GM23338 (cell line): ENCODE results near the gene MAD1L1. TPM values are rescaled to one million over a fixed set of nuclear protein-coding genes. Genes with fewer than 3 reads are reported as not detected.
"Not testable (repeated sequence)": the region's sequence is repeated elsewhere in the genome, so short reads cannot be mapped to it uniquely, and the experiment has no call there.

Experiments
- ATAC-seq: fragments of 200-7000 bp; cut with Tn5 transposase; 3 replicates; pipeline ENCODE4 v1.9.1; 2020
- DNase-seq: peaks from one replicate; pipeline ENCODE4 v3.0.0-alpha.2; 2015; ENCODE audit warnings: low spot score
- H2AFZ ChIP-seq: fragments of 200-600 bp; sonication (generic); 2 replicates; pipeline ENCODE4 v1.8.0; 2016; ENCODE audit warnings: antibody characterized with exemption, mild to moderate bottlenecking, moderate library complexity
- H3F3A ChIP-seq: fragments of 200-600 bp; sonication (generic); replicated peaks from 2 replicates; pipeline ENCODE4 v1.8.0; 2017; ENCODE audit warnings: antibody characterized with exemption, mixed run types, low read depth
- H3K27ac ChIP-seq: fragments of 200-600 bp; sonication (generic); 2 replicates; pipeline ENCODE4 v1.6.1; 2016; ENCODE audit warnings: low read depth
- H3K27me3 ChIP-seq: fragments of 200-600 bp; sonication (generic); 2 replicates; pipeline ENCODE4 v1.8.0; 2016; ENCODE audit warnings: mild to moderate bottlenecking, mixed run types, moderate library complexity; ENCODE audit not compliant: insufficient read depth
- H3K36me3 ChIP-seq: fragments of 200-600 bp; sonication (generic); 2 replicates; pipeline ENCODE4 v1.8.0; 2016; ENCODE audit warnings: mild to moderate bottlenecking; ENCODE audit not compliant: insufficient read depth
- H3K4me1 ChIP-seq: fragments of 200-600 bp; sonication (generic); 2 replicates; pipeline ENCODE4 v1.8.0; 2016; ENCODE audit warnings: mild to moderate bottlenecking, moderate library complexity; ENCODE audit not compliant: insufficient read depth
- H3K4me2 ChIP-seq: fragments of 200-600 bp; sonication (generic); 2 replicates; pipeline ENCODE4 v1.7.1; 2017; ENCODE audit warnings: mixed run types
- H3K4me3 ChIP-seq: fragments of 200-600 bp; sonication (generic); 2 replicates; pipeline ENCODE4 v1.6.1; 2016; ENCODE audit warnings: mixed run types
- H3K79me2 ChIP-seq: fragments of 200-600 bp; sonication (generic); replicated peaks from 2 replicates; pipeline ENCODE4 v1.8.0; 2017; ENCODE audit warnings: mild to moderate bottlenecking; ENCODE audit not compliant: insufficient read depth
- H3K9me2 ChIP-seq: fragments of 200-600 bp; sonication (generic); 2 replicates; pipeline ENCODE4 v1.8.0; 2017; ENCODE audit not compliant: insufficient read depth
- H4K20me1 ChIP-seq: fragments of 200-600 bp; sonication (generic); replicated peaks from 2 replicates; pipeline ENCODE4 v1.8.0; 2017; ENCODE audit warnings: mild to moderate bottlenecking; ENCODE audit not compliant: insufficient read depth
- H3K27ac Mint-ChIP-seq: 2 replicates; pipeline ENCODE4 v1.8.0; 2020; ENCODE audit warnings: inconsistent platforms, mild to moderate bottlenecking, moderate library complexity, mixed read lengths
- H3K27me3 Mint-ChIP-seq: 3 replicates; pipeline ENCODE4 v1.8.0; 2022; ENCODE audit warnings: low read depth, mild to moderate bottlenecking, moderate library complexity, mixed read lengths, inconsistent platforms; ENCODE audit not compliant: insufficient read depth, poor library complexity
- H3K36me3 Mint-ChIP-seq: 3 replicates; pipeline ENCODE4 v1.8.0; 2021; ENCODE audit warnings: low read depth, mild to moderate bottlenecking, inconsistent platforms, moderate library complexity, mixed read lengths
- H3K4me1 Mint-ChIP-seq: 3 replicates; pipeline ENCODE4 v1.8.0; 2020; ENCODE audit warnings: mild to moderate bottlenecking, inconsistent platforms, mixed read lengths
- H3K4me3 Mint-ChIP-seq: 3 replicates; pipeline ENCODE4 v1.8.0; 2021; ENCODE audit warnings: moderate library complexity, mild to moderate bottlenecking, inconsistent platforms, mixed read lengths
- H3K9me3 Mint-ChIP-seq: 3 replicates; pipeline ENCODE4 v1.8.0; 2020; ENCODE audit warnings: moderate library complexity, mild to moderate bottlenecking, inconsistent platforms, mixed read lengths
- CREB1 ChIP-seq: fragments of 250-450 bp; sonication (Bioruptor Pico); IDR thresholded peaks from 2 replicates; pipeline ENCODE4 v1.5.0; 2020; ENCODE audit warnings: low read depth, mild to moderate bottlenecking, moderate library complexity
- ETS1 ChIP-seq: IDR thresholded peaks from 2 replicates; pipeline ENCODE4 v1.6.1; 2016; ENCODE audit warnings: antibody characterized with exemption
- STAT1 ChIP-seq: IDR thresholded peaks from one replicate; pipeline ENCODE4 v1.6.1; 2016; ENCODE audit warnings: antibody characterized with exemption; ENCODE audit not compliant: unreplicated experiment
- ZNF462 ChIP-seq: fragments of 250-450 bp; sonication (Bioruptor Pico); IDR thresholded peaks from 2 replicates; pipeline ENCODE4 v1.5.0; 2020; ENCODE audit warnings: mild to moderate bottlenecking, moderate library complexity
- polyA plus RNA-seq: library from polyadenylated mRNA; unstranded; fragments of >200 nt; fragmentation: Nextera tagmentation; extraction: Ambion mirVana; gene quantifications from 2 replicates; pipeline ENCODE4 v1.2.1, GENCODE V29; 2016
- total RNA-seq: library from RNA; depleted of rRNA; stranded (reverse); fragments of >200 nt; shearing (Covaris generic); gene quantifications from 2 replicates; pipeline ENCODE4 v1.2.3, GENCODE V29; 2014

Gene MAD1L1
- total and polyA plus RNA-seq, 2 experiments from 2014 or later, result 40.3 to 59.3 TPM

GRCh38 chr7:2059964-2060700, 172.6 kb downstream of the MAD1L1 start (continued):
- TF ChIP-seq ZNF462 (CRISPR knock-in tag) (no peak), STAT1 (no peak), CREB1 (CRISPR knock-in tag) (no peak), ETS1 (no peak)

GRCh38 chr7:2058246-2058645, 174.5 kb downstream of the MAD1L1 start:
- not testable (repeated sequence) for H3K27ac ChIP-seq, H3K4me3 Mint-ChIP-seq, H3K4me1 Mint-ChIP-seq, H3K4me3 ChIP-seq, H3K4me2 ChIP-seq, H3K36me3 ChIP-seq, H3K4me1 ChIP-seq, H3K79me2 ChIP-seq, H2AFZ ChIP-seq, H3K27ac Mint-ChIP-seq, H3K27me3 ChIP-seq, H3F3A ChIP-seq, H4K20me1 ChIP-seq, H3K9me2 ChIP-seq, ATAC-seq, DNase-seq
- H3K27me3 Mint-ChIP-seq, result peaks cover 18% of the 10 kb centered on the region
- H3K36me3 Mint-ChIP-seq, result peaks cover 37% of the 10 kb centered on the region
- H3K9me3 Mint-ChIP-seq, result peaks cover 22% of the 10 kb centered on the region
